A673 (cell line): ENCODE results near the gene TLR5.

Experiments used
- CTCF ChIP-seq: fragments of 300-800, 200-600 bp; sonication (generic); conservative IDR thresholded peaks from 2 replicates; pipeline ENCODE4 v1.5.1; 2017; ENCODE audit warnings: low read depth, mild to moderate bottlenecking, antibody characterized with exemption, low read length, moderate library complexity, mixed read lengths
- EZH2 ChIP-seq: fragments of 200-600 bp; sonication (generic); IDR thresholded peaks from 2 replicates; pipeline ENCODE4 v1.6.1; 2017; ENCODE audit warnings: borderline replicate concordance, low read depth, mild to moderate bottlenecking, mixed read lengths, antibody characterized with exemption, low read length; ENCODE audit not compliant: poor library complexity, severe bottlenecking

GRCh38 chr1:223142269-223142668 lies 779 bp downstream of the TLR5 start:
- TF ChIP-seq CTCF (no peak), EZH2 (no peak)
